ENCODE data around the gene PSMC1. TPM values are rescaled to one million over a fixed set of nuclear protein-coding genes. Genes with fewer than 3 reads are reported as not detected.

PSMC1 gene
- total RNA-seq, 1 donor from 2014 or later = 78.6 TPM

- peaks cover 24% of the 10 kb centered on the region for H3K36me3 Mint-ChIP-seq (ENCODE audit: low read depth)
- H3K27me3 Mint-ChIP-seq (ENCODE audit: low read depth) = no peaks in the 10 kb centered on the region
- peaks cover 10% of the 10 kb centered on the region for H3K4me1 Mint-ChIP-seq (ENCODE audit: low read depth)
- TF ChIP-seq, protein P1, sequence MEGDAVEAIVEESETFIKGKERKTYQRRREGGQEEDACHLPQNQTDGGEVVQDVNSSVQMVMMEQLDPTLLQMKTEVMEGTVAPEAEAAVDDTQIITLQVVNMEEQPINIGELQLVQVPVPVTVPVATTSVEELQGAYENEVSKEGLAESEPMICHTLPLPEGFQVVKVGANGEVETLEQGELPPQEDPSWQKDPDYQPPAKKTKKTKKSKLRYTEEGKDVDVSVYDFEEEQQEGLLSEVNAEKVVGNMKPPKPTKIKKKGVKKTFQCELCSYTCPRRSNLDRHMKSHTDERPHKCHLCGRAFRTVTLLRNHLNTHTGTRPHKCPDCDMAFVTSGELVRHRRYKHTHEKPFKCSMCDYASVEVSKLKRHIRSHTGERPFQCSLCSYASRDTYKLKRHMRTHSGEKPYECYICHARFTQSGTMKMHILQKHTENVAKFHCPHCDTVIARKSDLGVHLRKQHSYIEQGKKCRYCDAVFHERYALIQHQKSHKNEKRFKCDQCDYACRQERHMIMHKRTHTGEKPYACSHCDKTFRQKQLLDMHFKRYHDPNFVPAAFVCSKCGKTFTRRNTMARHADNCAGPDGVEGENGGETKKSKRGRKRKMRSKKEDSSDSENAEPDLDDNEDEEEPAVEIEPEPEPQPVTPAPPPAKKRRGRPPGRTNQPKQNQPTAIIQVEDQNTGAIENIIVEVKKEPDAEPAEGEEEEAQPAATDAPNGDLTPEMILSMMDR (IDR thresholded peaks at IDR 0.05) = no peak
- no peak overlapping the region for H3K4me3 Mint-ChIP-seq (ENCODE audit: unreplicated experiment)
- H3K27ac Mint-ChIP-seq (ENCODE audit: unreplicated experiment) = no peak overlapping the region
- no peak for DNase-seq (ENCODE audit: low spot score)
- peaks cover 10% of the 10 kb centered on the region for H3K9me3 Mint-ChIP-seq (ENCODE audit: low read depth)
Measured at GRCh38 chr14:90318016-90318415, 61.7 kb downstream of the PSMC1 start.

DNA sequence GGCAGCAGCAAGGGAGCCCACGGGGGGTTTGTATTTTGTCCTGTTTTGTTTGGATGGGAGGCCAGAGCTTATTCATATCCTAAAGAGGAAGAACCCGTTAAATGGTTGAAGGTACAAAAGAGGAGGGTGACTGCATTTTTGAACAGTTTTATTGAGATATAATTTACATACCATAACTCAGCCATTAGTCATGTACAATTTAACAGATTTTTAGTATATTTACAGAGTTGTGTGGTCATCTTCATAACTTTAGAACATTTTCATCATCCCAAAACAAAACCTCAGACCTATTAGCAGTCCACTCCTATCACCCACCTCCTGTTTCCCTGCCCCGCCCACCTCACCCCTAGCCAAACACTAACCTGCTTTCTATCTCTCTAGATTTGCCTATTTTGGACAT lies 62.8 kb downstream of the PSMC1 start:
- no peak overlapping the region for H3K27ac Mint-ChIP-seq (ENCODE audit: unreplicated experiment)
- no peaks in the 10 kb centered on the region for H3K27me3 Mint-ChIP-seq (ENCODE audit: low read depth)

DNA sequence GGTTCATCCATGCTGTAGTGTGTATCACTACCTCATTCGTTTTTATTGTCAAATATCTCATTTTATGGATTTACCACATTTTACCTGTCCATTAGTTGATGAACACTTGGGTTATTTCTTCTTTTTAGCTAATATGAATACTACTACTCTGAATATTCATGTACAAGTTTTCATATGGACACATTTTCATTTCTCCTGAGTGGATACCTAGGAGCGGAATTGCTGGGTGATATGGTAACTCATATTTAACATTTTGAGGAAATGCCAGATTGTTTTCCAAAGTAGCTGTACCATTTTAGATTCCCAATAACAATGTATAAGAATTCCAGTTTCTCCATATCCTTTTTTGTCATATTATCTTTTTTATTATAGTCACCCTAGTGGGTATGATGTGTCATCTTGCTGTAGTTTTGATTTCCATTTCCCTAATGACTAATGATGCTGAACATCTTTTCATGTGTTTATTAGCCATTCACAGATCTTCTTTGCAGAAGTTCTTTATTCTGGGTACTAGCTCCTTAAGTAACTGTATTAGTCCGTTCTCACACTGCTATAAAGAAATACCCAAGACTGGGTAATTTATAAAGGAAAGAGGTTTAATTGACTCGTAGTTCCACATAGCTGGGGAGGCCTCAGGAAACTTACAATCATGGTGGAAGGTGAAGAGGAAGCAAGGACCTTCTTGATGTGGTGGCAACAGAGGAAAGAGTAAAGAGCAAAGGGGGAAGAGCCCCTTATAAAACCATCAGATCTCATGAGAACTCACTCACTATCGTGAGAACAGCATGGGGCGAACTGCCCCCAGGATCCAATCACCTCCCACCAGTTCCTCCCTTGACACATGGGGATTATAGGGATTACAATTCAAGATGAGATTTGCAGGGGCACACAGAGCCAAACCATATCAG lies 63.5 kb downstream of the PSMC1 start:
- TF ChIP-seq, protein P1 (IDR thresholded peaks at IDR 0.05) = no peak
- Mint-ChIP-seq H3K9me3 (ENCODE audit: low read depth) (peaks cover 10% of the 10 kb centered on the region), H3K36me3 (ENCODE audit: low read depth) (peaks cover 23% of the 10 kb centered on the region), H3K27ac (ENCODE audit: unreplicated experiment) (no peak overlapping the region), H3K4me3 (ENCODE audit: unreplicated experiment) (no peak overlapping the region), H3K4me1 (ENCODE audit: low read depth) (peaks cover 13% of the 10 kb centered on the region), H3K27me3 (ENCODE audit: low read depth) (no peaks in the 10 kb centered on the region)
- DNase-seq (ENCODE audit: low spot score) = no peak

More for the DNA sequence above, 62.8 kb downstream of the PSMC1 start:
- TF ChIP-seq, protein P1 (IDR thresholded peaks at IDR 0.05) = no peak
- Mint-ChIP-seq H3K36me3 (ENCODE audit: low read depth) (peaks cover 22% of the 10 kb centered on the region), H3K4me3 (ENCODE audit: unreplicated experiment) (no peak overlapping the region), H3K9me3 (ENCODE audit: low read depth) (peaks cover 10% of the 10 kb centered on the region), H3K4me1 (ENCODE audit: low read depth) (peaks cover 10% of the 10 kb centered on the region)
- DNase-seq (ENCODE audit: low spot score) = no peak

DNA sequence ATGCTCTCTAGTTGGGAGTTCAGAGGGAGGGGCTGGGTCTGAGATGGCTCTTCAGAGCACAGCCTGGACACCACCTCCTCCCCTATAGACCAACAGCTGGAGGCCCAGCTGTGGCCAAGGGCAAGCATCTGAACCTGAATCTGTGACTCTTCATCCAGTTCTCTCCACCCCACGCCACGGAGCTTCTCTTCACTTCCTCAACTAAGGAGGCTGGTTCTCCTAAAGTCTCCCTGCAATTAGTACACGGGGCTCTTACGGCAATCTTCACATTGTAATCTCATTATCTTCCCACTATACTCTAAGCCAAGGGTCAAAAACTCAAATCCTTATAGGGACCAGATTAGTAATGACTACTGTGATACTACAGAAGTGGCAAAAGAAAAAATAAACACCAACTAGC lies 65.5 kb downstream of the PSMC1 start:
- Mint-ChIP-seq H3K27me3 (ENCODE audit: low read depth) (no peaks in the 10 kb centered on the region), H3K4me3 (ENCODE audit: unreplicated experiment) (no peak overlapping the region), H3K27ac (ENCODE audit: unreplicated experiment) (no peak overlapping the region), H3K36me3 (ENCODE audit: low read depth) (peaks cover 12% of the 10 kb centered on the region), H3K4me1 (ENCODE audit: low read depth) (peaks cover 23% of the 10 kb centered on the region), H3K9me3 (ENCODE audit: low read depth) (peaks cover 10% of the 10 kb centered on the region)
- DNase-seq (ENCODE audit: low spot score) = no peak
- TF ChIP-seq, protein P1 (IDR thresholded peaks at IDR 0.05) = no peak

Other genes with a start within 250 kb of the PSMC1 start
- not detected in 3 replicates for gene KCNK13, start 194.6 kb upstream of the PSMC1 start, total RNA-seq
- 16.1 to 17.8 TPM (median 16.8 TPM) in 3 replicates for gene NRDE2, start 75.4 kb downstream of the PSMC1 start, total RNA-seq
- 236 to 273 TPM (median 270 TPM) in 3 replicates for gene CALM1, start 140.5 kb downstream of the PSMC1 start, total RNA-seq